Islet precursor cell (in vitro differentiated cells): Measurements from ENCODE around the gene NEK11.

Experiments used
- DNase-seq: peaks from one replicate; pipeline ENCODE4 v3.0.0-alpha.2; 2018

NEK11 gene

DNA sequence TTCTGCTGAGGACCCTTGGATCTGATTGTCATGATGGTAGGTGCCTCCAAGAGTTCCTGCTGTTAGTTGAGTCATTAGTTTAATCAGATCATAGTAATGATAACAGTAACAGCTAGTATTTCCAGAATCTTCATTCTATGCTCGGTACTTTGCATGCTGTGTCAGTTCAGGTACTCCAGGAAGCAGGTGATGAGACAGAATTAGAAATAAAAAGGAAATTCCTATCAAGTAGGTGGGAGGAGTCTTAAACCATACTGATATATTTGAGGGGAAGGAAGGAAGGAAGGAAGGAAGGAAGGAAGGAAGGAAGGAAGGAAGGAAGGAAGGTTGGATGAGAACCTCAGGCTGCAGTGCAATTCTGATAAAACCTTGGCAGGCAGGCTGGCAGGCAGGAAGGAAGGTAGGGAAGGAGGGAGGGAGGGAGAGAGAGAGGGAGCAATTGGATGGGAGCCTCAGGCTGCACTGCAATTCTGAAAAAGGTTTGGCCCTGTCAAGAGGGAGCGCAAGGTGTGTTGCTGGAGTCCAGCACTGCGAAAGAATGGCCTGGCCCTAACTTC, 206.1 kb downstream of the NEK11 start:
- no peak for DNase-seq

DNA sequence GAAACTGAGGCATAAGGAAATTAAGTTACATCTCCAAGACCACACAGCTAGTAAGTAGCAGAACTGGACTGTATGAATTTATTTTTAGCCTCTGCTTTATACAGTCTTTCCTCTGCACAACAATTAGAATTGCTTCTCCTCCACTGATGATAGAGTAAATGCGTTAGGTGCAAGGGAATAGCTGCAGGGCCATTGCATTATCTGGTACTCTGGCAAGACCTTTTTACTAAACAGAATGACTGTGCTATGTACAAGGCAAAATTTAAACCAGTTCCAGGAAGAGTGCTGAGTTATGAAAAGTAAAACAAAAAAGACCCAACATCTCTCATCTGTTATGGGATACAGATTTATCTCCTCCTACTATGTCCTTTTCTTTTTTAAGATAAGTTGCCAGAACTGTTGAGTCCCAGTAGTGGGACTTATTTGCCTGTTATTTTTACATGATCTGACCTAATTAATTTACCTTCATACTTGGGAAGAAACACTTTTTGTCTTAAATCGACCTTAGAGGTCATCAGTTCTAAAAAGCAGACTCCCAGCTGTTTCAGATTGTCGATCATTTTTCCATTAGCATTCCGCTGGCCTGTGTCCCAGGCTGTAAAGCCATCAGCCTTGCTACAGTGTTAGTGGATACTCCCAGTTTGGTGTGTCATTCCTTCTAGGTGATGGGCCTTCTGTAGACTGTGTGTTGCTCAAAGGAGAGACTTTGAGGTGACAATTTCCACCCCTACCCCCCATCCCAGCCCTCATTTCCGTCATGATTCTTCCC, 207.4 kb downstream of the NEK11 start:
- no peak for DNase-seq

DNA sequence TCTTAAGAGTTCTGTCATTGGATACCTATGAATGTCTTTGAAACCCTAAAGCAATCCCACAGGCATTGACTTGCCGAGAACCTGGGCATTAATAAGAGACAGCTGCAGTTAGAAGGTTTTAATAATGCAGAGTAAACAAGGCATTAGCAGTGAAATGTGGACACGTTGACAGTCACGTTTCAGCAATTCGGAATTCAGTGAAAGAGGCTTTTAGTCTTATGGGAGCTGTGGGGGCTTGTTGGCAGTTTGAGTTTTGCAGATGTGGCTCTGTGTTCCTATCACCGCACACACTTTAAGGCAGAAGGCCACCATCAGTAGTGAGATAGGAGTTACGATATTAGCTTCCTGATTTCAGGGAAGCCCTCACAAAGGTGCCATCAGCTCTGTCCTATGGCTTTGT, 209.7 kb downstream of the NEK11 start:
- no peak for DNase-seq

DNA sequence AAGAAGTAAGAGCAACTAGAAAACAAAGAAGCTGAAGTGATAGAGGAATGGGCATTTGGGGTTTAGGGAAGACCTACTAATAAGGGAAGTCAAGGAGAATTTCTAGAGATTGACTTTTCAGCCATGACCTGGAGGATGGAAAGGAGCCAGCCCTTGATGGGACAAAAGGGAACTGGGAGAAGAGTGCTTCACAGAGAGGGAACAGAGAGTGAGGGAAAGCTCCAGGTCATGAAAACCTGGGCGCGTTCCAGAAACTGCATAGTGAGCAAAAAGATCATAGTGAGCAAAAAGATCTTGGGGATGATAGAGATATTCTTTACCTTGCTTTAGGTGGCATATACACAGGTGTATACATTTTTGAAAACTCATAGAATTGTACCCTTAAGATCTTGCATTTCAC, 211.8 kb downstream of the NEK11 start:
- no peak for DNase-seq

DNA sequence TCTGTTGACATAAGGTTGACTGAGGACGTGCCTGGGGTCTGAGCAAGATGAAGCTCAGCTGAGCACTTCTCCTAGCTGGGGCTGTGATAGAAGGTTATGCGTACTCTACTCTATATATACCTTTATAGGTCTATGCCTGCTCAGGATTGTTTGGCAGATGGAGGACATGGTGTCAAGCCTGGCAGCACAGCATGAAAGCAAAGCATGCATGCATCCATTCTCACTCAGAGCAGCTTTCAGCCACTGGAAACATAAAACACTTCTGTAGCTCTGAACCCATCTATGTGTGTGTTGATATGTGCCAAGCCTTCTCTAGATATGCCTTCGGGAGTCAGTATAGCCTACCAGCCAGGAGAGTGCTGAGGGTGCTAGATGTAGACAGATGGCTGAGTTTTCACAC, 212.6 kb downstream of the NEK11 start:
- no peak for DNase-seq

DNA sequence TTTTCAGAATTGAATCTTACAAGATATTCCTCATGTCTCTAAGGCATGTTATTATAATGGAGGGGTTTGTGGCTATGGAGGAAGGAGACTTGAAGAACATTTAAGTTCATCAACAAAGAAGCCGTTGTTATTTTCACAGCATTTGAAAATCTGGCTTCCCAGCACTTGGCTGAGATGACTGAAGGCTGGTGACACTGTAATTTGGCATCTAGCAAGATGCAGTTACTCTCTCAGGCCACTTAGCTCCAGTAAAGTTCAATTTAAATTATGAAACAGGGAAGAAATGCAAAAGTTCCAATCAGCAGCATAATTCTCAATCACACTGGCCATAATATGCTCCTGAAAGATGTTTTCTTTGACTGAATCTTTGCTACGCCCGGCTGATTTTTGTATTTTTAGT, 215.5 kb downstream of the NEK11 start:
- no peak for DNase-seq

DNA sequence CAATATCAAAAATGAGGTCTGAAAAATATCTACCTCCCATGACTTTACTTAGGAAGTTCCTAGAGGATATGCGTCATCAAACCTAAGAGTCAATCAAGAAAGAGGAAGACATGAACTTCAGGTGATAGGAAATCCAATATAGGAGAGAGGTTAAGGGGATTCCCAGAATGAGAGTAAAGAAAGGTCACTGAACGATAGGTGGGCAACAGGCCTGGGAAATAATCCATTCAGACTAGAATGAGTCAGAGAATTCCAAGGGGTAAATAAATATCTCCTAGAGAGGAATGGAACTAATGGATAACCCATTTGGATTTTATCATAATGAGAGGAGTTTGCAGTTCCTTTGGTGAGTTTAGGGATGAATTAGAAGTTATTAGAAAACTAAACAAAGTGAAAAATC, 223.8 kb downstream of the NEK11 start:
- DNase-seq: no peak

DNA sequence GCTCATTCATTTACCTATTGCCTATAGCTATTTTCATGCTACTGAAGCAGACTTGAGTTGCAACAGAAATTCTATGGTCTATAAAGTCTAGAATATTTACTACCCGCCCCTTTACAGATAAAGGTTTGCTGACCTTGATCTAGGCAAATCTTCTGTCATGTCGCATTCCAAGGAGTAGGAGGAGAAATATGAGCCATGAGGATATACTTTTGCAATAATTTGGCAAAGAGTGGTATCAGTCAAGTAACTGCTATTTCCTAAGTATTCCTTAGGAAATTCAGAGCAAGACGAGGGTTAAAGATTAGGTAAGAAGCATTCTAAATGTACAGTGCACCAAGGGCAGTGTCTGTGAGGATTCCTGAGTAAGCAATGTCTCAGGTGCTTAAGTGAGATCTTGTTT, 233.8 kb downstream of the NEK11 start:
- no peak for DNase-seq

DNA sequence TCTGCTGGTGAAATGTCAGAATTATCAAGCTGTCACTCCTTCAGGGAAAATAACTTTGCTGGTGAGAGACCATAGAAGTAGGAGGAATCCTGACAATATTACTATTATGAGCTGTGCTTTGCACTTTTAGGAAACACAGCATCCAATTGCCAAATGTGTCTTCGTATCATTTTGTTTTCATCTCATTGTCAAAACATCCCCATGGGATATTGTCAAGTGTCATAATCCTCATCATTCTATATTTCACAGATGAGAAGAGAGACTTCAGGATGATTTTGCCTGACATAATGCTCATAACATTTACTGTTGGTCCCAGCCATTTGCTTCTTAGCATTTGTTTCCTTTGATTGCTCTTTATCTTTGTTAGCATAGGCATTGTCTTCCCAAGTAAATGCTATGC, 234.4 kb downstream of the NEK11 start:
- DNase-seq: no peak

DNA sequence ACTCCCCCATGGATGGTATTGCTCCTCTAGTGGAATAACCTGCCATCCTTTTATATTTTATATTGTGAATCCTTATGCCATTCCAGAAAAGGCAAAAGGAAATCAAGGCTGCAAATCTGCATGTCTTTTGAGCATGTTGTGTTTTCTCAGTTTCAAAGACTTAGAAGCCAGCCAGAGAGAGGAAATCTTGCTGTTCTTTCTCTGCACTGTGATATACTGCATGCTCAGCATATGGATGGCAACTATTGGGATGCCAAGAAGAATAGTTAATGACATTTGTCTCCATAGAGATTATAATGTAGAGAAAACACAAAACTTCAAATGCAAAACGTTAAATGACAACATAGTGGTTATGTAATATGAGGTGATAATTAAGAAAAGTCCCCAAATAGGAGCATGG, 248.9 kb downstream of the NEK11 start:
- DNase-seq: no peak

DNA sequence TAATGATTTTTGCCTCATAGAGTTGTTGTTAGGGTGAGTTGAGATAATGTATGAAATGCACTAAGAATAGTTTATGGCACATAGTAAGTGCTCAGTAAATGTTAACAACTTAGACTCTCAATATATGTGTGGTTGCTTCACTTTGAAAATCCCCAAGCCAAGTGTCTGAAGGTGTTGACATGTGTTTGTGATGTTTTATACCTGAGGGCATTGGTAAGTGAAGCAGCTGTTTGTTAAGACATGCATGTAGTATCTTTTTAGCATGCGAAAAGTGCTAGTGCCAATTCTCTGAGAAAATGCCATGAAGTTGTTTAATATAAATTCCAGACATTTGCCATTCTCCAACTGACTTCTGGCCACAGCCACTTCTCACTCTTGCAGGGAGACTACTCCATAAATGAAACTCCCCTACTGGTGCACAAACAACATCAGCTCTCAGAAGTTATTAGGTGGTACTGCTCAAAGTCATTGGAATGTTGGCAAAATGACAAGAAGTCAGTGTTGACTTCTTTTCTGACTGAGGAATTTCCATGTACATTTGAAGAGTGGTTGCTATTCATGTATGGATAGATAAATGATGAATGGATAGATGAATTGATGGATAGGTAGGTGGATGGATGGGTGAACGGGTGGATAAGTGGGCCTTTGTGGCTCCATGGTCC, 251.3 kb downstream of the NEK11 start:
- no peak for DNase-seq

DNA sequence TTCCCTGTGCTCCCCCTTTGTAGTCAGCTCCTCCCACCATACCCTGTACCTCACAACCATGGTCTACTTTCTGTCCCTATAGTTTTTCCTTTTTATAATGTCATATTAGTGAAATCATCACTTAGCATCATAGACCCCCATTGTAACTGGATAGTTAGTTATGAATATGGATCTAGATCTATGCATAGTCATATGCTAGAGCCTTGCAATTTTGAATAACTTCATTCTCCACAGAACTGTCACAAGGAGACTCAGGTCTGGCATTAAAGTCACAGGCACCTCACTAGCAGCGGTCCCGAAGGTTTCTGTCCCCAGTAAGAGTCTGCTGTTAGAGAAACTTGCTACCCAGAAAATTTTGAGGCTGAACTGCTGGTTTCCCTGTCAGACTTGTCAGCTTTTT, 252.9 kb downstream of the NEK11 start:
- no peak for DNase-seq

DNA sequence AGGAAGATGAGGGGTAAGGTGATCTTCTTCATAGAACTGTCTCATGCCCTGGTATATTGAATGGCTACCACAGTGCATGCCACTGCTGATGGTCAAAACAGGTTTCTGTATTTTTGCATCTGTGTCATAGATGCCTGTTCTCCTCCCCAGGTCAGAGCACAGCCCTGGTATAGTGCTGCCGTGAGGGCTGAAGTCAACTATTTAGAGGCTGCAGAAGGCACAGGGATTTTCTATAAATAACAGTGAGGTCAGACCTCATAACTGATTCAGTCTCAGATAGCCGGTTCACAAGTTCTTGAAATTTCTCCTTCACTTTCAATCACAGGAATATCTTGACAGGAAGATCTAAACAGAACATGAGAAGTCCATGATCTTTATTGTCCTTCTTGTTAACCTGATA, 255.7 kb downstream of the NEK11 start:
- DNase-seq: no peak

DNA sequence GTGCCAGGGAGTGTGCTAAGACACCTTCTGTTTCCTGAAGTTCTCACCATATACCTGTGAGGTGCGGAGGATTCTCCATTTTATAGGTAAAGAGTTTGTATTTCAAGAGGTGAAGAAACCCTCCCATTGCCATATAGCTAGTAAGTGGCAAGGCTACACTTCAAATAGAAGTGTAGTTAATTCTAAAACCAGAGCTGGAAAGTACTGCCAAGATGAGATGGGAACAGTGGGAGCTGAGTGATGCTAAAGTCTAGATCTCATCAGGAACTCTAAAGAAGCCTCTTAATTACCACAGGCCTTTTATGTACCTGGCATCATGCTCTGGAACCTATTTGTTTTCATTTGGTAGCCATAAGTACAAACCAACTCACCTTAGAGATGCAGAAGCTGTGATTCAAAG, 256.3 kb downstream of the NEK11 start:
- no peak for DNase-seq

DNA sequence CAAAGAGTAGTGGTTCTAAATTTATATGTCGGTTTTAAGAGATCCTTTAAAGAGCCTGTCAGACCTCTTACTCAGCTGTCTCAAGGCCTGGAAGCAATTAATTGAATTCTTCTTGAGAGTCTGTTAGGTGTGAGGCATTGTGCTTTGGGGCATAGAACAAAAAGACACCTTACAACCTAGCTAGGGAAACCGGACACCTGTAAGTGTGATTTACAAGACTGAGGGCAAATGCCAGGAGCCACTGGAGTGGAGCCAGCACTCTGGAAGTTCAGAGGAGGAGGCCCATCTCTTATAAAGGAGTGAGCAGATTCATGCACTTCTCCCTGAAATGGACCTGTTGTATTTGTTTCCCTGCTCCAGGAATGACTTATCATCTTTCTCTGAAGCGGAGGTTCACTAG, 257.2 kb downstream of the NEK11 start:
- no peak for DNase-seq

DNA sequence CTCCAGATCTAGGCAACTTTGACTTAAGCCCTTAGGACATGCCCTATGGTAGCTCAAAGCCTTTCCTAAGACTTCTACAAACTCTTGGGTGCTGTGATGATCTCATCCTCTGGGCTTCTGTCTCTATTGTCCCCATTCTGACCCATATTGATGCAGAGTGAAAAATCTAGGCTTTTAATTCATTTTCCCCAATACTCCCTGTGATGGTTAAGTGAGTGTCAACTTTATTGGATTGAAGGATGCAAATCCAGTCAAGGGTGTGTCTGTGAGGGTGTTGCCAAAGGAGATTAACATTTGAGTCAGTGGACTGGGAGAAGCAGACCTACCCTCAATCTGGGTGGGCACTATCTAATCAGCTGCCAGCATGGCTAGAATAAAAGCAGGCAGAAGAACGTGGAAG, 257.6 kb downstream of the NEK11 start:
- DNase-seq: no peak

DNA sequence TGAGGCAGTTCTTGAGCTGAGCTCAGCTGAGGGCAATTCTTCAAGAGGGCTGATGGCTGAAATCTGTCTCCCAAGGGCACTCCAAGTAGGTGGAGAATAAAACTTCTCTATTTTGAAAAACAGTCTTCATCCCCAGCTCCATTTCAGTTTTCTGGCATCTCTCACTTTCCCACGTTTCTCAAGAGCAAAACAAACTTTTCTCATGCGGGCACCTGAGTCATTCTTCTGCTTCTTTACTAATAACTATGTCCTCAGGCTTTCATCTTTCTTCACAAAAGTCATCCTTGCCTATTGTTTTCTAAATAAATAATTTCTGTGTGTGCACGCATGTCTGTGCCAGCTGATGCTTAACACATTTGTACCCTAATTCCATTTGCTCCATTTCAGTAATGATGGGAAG, 258.8 kb downstream of the NEK11 start:
- no peak for DNase-seq

DNA sequence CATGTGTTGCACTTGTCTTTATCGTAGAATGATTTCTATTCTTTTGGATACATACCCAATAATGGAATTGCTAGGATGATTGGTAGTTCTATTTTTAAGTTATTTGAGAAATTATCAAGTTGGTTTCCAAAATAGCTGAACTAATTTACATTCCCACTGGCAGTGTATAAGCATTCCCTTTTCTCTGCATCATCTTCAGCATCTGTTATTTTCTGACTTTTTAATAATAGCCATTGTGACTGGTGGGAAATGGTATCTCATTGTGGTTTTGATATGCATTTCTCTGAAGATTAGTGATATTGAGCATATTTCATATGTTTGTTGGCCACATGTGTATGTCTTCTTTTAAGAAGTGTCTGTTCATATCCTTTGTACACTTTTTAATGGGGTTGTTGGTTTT, 273.2 kb downstream of the NEK11 start:
- DNase-seq: no peak

DNA sequence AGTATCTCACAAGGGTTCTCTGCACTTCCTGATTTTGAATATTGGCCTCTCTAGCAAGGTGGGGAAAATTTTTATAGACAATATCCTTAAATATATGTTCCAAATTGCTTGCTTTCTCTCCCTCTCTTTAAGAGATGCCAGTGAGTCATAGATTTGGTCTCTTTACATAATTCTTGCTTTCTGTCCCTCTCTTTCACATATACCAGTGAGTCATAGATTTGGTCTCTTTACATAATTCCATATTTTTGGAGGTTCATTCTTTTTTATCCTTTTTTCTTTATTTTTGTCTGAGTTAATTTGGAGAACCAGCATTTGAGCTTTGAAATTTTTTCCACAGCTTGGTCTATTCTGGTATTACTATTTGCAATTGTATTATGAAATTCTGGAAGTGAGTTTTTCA, 277.2 kb downstream of the NEK11 start:
- DNase-seq: no peak

DNA sequence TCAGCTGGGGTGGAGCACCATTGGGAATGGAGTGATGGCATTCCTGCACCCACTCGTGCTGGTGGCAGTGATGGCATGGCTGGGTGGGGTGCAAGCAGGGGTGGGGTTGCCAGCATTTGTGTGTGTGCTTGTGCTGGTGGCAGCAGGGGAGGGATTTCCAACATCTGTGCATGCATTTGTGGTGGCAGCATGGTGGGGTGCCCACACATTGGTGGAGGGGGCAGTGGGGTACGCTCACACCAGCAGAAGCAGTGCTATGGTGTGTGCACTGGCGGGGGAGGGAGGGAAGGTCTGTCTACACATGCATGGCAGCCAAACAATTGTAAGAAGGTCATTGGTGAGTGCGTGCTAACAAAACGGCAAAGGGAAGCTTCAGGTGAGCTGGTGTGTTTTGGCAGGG, 278.2 kb downstream of the NEK11 start:
- no peak for DNase-seq

DNA sequence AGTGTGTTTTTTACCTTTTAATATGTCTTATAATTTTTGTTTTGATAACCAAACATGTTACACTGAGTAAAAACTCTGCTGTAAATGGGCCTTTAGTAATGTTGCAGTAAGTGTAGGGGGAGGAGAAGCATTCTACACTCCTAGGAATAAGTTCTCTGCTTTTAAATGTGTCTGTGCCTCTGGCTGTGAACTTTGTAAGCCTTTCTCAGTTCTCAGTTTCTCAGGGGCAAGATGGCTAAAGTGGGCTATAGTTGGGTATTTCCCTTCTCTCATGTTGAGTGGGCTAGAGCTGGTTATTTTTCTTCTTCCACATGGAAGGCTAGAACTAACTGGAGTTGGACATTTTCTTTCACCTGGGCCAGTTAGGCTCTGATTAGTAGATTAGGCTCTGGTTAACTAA, 279.6 kb downstream of the NEK11 start:
- DNase-seq: no peak

DNA sequence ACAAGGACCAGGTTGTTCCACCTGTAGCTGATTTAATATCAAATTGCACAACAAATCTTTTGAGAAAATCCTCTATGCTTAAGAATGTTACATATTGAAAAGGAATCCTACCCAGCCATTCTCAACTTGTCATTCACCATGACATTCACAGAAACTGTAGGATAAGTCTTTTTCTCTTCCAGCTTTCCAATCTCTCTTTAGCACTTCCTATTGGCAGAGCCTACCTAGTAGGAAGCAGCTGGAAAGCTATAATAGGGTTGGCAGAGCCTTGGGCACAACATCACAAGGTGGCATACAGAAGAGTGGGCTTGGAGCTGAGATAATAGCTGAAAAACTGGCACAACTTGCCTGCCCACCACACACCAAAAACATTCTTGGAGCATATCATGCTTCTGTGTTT, 287.6 kb downstream of the NEK11 start:
- DNase-seq: no peak

DNA sequence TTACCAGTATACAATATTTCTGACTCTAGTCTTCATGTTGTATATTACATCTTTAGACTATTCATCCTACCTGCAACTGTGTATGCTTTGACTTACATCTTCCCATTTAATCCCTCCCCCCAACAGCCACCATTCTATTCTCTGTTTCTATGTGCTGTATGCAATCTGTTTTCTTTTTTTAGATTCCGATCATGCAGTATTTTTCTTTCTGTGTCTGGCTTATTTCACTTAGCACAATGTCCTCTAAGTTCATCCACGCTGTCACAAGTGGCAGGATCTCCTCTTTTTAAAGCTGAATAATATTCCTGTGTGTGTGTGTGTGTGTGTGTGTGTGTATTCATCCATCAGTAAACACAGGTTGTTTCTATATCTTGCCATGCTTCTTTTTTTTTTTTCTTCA, 288.5 kb downstream of the NEK11 start:
- DNase-seq: no peak

DNA sequence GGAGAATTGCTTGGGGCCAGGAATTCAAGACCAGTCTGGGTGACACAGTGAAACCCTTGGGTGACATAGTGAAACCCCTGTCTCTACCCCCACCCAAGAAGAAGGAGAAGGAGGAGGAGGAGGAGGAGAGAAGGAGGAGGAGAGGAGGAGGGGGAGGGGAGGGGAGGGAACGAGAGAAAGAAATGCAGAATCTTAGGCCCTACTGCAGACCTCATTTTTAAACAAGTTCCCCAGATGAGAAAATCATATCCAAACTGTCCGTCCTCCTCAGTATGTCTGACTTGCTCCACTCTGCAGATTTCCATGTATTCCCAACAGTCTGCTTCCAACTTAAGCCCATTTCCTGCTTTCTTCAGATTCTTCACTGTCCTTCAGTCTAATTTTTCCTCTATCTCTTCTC, 291.0 kb downstream of the NEK11 start:
- DNase-seq: no peak

DNA sequence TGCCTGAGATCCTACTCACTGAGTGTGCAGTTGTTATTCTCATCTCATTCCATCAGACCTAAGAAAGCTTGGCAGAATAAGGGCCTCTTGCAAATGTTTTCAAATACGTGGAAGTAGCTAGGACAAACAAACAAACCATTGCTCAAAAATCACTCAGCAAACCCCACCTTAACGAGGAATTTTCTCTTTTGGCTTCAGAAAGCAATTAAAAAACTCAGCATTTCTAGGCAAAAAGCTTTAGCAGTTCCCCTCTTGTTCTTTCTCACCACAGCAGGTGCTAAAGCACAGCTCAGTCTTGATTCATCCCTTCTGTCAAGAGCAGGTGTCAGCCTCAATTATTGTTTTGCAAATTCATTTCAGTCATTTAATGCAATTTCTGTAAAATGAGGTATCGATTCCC, 296.3 kb downstream of the NEK11 start:
- no peak for DNase-seq
